ENCODE measurements around the gene PEPD.
"Not testable (repeated sequence)": the region's sequence is repeated elsewhere in the genome, so short reads cannot be mapped to it uniquely, and the experiment has no call there.

Gene PEPD

DNA sequence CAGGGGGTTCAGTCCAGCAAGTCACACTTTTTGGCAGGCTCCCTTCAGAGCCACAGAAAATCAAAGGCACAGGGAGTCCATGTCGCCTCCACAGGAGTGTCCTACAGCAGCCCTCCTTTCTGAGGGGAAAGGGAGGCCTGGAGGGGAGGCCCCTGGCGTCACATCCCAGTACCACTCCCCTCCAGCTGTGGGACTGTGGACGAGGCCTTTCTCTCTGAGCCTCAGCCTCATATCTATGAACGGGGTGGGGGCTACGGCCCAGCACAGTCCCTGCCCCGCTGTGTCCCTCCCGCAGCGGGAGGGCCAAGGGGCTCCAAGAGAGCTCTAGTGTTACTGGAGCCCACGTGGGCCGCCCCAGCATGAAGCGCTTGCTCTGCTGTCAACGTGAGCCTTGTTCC, 23.8 kb downstream of the PEPD start:
- TF ChIP-seq, protein P1, sequence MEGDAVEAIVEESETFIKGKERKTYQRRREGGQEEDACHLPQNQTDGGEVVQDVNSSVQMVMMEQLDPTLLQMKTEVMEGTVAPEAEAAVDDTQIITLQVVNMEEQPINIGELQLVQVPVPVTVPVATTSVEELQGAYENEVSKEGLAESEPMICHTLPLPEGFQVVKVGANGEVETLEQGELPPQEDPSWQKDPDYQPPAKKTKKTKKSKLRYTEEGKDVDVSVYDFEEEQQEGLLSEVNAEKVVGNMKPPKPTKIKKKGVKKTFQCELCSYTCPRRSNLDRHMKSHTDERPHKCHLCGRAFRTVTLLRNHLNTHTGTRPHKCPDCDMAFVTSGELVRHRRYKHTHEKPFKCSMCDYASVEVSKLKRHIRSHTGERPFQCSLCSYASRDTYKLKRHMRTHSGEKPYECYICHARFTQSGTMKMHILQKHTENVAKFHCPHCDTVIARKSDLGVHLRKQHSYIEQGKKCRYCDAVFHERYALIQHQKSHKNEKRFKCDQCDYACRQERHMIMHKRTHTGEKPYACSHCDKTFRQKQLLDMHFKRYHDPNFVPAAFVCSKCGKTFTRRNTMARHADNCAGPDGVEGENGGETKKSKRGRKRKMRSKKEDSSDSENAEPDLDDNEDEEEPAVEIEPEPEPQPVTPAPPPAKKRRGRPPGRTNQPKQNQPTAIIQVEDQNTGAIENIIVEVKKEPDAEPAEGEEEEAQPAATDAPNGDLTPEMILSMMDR (conservative IDR thresholded peaks at IDR 0.05; ENCODE audit: control insufficient read depth, insufficient read depth, low read depth, low read length): no peak
- no peak for DNase-seq (ENCODE audit: low read depth)
- H3K4me3 ChIP-seq (ENCODE audit: control insufficient read depth, low read depth, low read length): no peak overlapping the region

DNA sequence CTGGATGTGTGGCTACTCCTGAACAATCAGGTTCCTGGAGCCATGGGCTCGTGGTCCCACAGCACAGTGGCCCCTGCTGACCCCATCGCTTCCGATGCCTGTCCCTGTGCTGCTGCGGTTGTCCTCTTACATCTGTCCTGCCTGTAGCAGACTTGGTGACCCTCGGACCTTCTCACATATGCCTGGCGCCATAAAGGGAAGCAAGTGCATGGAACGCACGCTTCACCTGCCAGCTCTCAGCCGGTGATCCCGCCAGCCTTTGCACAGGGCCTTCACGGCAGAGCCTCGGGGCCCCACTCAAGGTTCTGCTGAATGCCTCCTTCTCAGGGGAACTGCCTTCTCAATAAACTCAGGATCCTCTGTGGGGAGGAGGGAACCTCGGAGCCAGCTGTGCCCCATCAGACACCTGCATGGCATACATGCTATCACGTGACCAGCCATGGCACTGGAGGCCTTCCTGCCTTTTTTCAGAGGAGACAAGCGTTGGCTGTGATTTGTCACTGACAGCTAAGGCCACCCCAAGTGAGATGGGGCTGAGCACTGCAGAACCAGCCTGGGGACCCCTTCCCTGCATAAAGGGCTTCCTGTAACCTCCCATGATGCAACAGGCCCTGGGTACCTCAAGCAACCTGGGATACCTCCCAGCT, 24.3 kb downstream of the PEPD start:
- no peak for DNase-seq (ENCODE audit: low read depth)
- TF ChIP-seq, protein P1 (conservative IDR thresholded peaks at IDR 0.05; ENCODE audit: control insufficient read depth, insufficient read depth, low read depth, low read length): no peak
- no peak overlapping the region for H3K4me3 ChIP-seq (ENCODE audit: control insufficient read depth, low read depth, low read length)

DNA sequence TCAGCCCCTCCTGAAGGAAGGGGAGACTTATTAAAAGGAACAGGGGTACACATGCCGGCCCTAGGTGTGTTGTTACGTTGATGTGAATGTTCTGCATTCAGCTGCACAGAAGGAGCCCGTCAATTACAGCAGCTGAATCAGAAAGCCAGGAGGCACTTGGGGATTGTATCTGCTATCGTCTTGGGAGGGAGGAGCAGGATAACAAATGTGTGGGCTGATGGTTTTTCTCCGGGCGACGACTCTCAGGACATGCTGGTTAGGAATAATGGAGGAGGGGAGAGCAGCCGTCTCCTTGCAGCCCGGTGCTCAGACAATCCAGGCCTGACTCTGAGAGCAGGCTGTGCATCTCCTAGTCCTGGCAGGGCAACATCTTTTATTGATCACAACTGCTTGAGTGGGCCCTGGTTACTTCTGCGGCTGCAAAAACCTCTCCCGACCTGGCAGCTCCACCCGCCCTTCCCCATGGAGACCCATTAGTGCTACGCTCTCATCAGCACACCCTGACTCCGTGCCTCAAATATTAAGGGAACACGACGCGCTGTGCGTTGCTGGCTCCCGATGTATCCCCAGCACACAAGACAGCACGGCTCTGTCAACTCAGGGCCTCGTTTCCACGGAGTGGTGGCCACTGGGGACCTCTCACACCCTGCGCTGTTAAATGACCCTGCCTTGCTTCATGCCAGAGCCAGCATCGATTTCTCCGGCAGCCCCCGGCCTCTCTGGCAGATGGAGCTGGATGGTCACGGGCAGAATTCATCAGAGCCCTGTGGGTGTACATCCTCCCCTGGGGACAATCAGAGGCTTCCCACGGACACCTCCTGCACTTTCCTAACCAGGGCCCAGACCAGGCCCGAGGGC, 25.3 kb downstream of the PEPD start:
- TF ChIP-seq, protein P1 (conservative IDR thresholded peaks at IDR 0.05; ENCODE audit: control insufficient read depth, insufficient read depth, low read depth, low read length): no peak
- no peak overlapping the region for H3K4me3 ChIP-seq (ENCODE audit: control insufficient read depth, low read depth, low read length)
- no peak for DNase-seq (ENCODE audit: low read depth)

DNA sequence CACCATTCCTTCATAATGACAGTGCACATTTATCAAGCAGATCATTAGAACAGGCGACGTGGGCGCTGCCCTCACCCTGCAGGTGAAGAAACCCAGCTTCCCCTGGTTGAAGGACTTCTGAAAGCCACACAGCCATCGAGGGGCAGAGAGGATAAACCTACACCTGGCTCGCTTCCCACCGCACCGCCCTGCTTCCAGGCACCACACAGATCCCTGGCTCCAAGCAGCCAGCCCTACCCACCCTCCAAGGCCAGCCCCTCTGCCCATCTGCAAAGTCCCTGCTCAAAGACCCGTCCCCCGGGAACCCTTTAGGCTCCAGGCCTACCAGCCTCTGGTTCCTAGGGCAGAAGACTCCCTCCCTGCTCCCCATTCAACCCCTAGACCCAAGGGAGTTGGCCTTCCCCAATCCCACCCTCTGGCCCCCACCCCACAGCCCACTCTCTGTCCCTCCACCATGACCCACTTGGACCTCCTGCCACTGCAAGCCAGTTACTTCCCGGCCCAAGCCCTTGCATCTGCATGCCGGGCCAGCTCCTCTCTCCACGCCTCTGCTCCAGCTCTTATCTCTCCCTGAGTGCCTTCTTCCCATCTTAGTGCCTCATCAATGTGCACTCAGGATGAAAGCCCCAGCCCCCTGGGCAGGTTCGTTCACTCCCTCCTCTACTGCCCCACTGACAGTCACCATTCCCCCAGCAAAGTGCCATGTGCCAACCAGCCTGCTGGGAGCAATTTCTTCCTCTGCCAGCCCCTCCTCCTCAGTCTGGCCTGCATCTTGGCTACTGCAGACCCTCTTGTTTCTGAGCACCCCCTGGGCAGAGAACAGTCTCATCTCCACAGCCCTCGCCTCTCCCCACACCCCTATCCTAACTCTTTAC, 28.0 kb downstream of the PEPD start:
- TF ChIP-seq, protein P1 (conservative IDR thresholded peaks at IDR 0.05; ENCODE audit: control insufficient read depth, insufficient read depth, low read depth, low read length): no peak
- H3K4me3 ChIP-seq (ENCODE audit: control insufficient read depth, low read depth, low read length): no peak overlapping the region
- no peak for DNase-seq (ENCODE audit: low read depth)

DNA sequence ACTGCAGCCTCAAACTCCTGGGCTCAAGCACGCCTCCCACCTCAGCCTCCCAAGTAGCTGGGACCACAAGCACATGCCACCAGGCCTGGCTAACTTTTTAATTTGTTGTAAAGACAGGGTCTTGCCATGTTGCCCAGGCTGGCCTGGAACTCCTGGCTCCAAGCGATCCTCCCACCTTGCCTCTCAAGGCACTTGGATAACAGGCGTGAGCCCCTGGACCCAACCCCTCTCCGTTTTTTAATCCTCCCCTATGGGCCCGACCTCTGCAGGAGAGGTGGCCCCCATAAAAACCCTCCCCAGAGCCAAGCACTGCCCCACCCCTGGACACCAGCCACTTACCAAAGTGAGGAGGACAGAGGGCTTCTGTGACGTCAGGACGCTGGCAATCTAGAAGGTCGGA, 28.6 kb downstream of the PEPD start:
- no peak for DNase-seq (ENCODE audit: low read depth)
- no peak overlapping the region for H3K4me3 ChIP-seq (ENCODE audit: control insufficient read depth, low read depth, low read length)
- TF ChIP-seq, protein P1 (conservative IDR thresholded peaks at IDR 0.05; ENCODE audit: control insufficient read depth, insufficient read depth, low read depth, low read length): no peak

DNA sequence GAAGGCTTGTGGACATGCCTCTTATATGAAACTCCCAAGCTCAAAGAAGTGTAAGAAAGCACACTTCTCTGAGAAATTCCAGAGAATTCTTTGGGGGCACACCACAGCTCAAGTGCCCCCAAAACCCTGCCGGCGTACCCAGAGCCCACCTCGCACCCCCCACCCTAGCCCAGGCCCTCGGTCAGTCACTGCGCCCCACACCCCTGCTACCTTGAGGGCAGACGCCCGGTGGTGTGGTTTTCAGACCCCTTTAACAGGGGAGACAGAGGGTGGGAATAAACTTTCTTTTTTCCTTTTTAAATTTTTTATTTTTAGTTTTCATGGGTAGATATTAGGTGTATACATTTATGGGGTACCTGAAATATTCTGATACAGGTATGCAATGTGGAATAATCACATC, 29.5 kb downstream of the PEPD start:
- DNase-seq (ENCODE audit: low read depth): no peak
- TF ChIP-seq, protein P1 (conservative IDR thresholded peaks at IDR 0.05; ENCODE audit: control insufficient read depth, insufficient read depth, low read depth, low read length): no peak
- no peak overlapping the region for H3K4me3 ChIP-seq (ENCODE audit: control insufficient read depth, low read depth, low read length)

DNA sequence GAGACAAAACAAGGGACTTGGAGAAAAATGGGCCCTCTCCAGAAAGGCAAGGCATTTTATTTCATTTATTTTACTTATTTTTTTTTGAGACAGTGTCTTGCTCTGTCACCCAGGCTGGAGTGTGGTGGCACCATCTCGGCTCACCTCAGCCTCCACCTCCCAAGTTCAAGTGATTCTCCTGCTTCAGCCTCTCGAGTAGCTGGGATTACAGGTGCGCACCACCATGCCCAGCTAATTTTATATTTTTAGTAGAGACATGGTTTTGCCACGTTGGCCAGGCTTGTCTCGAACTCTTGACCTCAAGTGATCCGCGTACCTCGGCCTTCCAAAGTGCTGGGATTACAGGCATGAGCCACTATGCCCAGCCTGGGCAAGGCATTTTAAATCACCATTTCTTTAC, 31.0 kb downstream of the PEPD start:
- H3K4me3 ChIP-seq (ENCODE audit: control insufficient read depth, low read depth, low read length); DNase-seq (ENCODE audit: low read depth): not testable (repeated sequence)
